ENCODE data around the gene JARID2.

- no peak for TF ChIP-seq CTCF (conservative IDR thresholded peaks at IDR 0.05 in 1 of 2, IDR thresholded peaks at IDR 0.05 in 1 of 2; ENCODE audit: extremely low read depth in 1 of 2, insufficient read depth in 1 of 2, low read depth in 1 of 2, low read length in 2 of 2)
- TF ChIP-seq EZH2 (IDR thresholded peaks at IDR 0.05; ENCODE audit: borderline replicate concordance, low read length) = no peak
Observed at GRCh38 chr6:15400572-15401004, 154.7 kb downstream of the JARID2 start.

Measured in mammary epithelial cell (primary cell).